Prostate gland (tissue), 2 donors: ENCODE results near the gene ARL8A. TPM values are rescaled to one million over a fixed set of nuclear protein-coding genes. Genes with fewer than 3 reads are reported as not detected.

ENCODE experiments used
- DNase-seq: peaks from one replicate; pipeline ENCODE4 v3.0.0-alpha.2; 2019; ENCODE audit warnings: low spot score
- H3K27ac ChIP-seq, 2 donors: fragments of 200-600 bp; sonication (generic); 2 replicates each; pipeline ENCODE4 v1.5.1; 2017 to 2019
- H3K27me3 ChIP-seq: fragments of 200-600 bp; sonication (generic); replicated peaks from 2 replicates; pipeline ENCODE4 v1.5.1; 2019; ENCODE audit not compliant: insufficient read depth
- H3K36me3 ChIP-seq, 2 donors: fragments of 200-600 bp; sonication (generic); 1 replicate in 1 of 2; 2 replicates in 1 of 2; pipeline versions ENCODE4 v1.5.1 to v1.8.1; 2017 to 2019
- H3K4me1 ChIP-seq: fragments of 200-600 bp; sonication (generic); replicated peaks from 2 replicates; pipeline ENCODE4 v1.5.1; 2019
- H3K4me3 ChIP-seq, 2 donors: fragments of 200-600 bp; sonication (generic); 2 replicates each; pipeline ENCODE4 v1.5.1; 2017 to 2019
- H3K9me3 ChIP-seq: fragments of 200-600 bp; sonication (generic); 2 replicates; pipeline ENCODE4 v1.5.1; 2017
- POLR2A ChIP-seq: fragments of 450-650 bp; IDR thresholded peaks from one replicate; pipeline ENCODE4 v1.6.1; 2016; ENCODE audit warnings: antibody characterized with exemption, mild to moderate bottlenecking
- POLR2AphosphoS5 ChIP-seq: sonication (generic); formaldehyde crosslinking; IDR thresholded peaks from one replicate; pipeline ENCODE4 v1.6.1; 2017; ENCODE audit warnings: antibody characterized with exemption
- WGBS: methylation state at CpG from one replicate; pipeline ENCODE4 v1.1.5; 2018; 5-methylcytosine and 5-hydroxymethylcytosine counted together
- intact Hi-C: fragments of 100-400 bp; cut with DNase I; formaldehyde crosslinking; loops from one replicate; pipeline ENCODE4 v1.14.2; 2022
- total RNA-seq, 2 donors: library from RNA; depleted of rRNA; stranded (reverse); fragments of >200 nt; gene quantifications; one replicate each; pipeline ENCODE4 v1.1.0, GENCODE V29; 2016
- TF ChIP-seq, protein P1 (sequence below), 4 experiments: fragments of 200-600 bp in 2 of 4; fragments of 450-650 bp in 2 of 4; sonication (generic) in 2 of 4; IDR thresholded peaks; 1 replicate in 3 of 4; 2 replicates in 1 of 4; pipeline ENCODE4 v1.5.1; 2016 to 2019; ENCODE audit warnings: antibody characterized with exemption in 4 of 4, mild to moderate bottlenecking in 2 of 4, moderate library complexity in 2 of 4

Gene ARL8A
- total RNA-seq, 2 donors from 2014 or later: 39.9 to 102 TPM

DNA sequence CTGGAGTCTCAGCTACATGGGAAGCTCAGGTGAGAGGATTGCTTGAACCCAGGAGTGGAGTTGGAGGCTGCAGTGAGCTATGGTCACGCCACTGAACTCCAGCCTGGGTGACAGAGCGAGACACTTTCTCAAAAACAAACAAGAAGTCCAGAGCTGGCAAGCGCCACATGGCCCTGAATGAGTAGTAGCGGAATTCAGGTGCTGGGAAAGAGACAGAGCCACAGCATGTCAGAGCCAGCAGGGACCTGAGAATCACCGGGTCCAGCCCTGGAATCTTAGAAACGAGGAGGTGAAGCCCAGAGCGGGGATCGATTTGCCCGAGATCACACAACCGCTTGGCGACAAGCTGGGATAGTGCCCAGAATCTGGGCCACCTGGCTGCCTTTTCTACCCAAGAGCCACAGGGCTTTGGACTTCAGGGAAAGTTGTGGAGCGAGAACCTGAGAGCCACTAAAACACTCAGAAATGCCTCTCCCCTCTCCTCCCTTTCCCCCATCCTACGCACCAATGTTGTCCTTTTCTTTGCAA is 9.8 kb downstream of the ARL8A start:
- H3K4me1 ChIP-seq: peaks cover 16% of the 10 kb centered on the region

DNA sequence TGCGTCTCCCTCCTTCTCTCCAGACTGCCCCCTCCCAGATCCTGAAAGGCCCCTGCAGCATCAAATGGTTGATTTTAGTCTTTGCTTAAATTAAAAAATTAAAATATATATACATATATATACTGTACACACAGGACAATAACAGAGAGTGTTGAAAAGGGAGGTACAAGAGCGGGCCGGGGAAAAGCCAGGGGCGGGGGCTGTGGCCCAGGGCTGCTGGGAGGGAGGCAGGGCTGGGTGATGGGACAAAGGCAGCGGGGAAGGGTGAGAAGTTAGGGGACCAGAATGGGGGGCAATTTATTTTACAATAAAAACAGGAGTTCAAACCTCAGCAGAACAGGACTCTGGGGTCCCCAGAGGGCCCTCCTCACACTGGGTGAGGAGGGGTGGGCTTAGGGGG is 10.5 kb downstream of the ARL8A start:
- TF ChIP-seq, protein P1, sequence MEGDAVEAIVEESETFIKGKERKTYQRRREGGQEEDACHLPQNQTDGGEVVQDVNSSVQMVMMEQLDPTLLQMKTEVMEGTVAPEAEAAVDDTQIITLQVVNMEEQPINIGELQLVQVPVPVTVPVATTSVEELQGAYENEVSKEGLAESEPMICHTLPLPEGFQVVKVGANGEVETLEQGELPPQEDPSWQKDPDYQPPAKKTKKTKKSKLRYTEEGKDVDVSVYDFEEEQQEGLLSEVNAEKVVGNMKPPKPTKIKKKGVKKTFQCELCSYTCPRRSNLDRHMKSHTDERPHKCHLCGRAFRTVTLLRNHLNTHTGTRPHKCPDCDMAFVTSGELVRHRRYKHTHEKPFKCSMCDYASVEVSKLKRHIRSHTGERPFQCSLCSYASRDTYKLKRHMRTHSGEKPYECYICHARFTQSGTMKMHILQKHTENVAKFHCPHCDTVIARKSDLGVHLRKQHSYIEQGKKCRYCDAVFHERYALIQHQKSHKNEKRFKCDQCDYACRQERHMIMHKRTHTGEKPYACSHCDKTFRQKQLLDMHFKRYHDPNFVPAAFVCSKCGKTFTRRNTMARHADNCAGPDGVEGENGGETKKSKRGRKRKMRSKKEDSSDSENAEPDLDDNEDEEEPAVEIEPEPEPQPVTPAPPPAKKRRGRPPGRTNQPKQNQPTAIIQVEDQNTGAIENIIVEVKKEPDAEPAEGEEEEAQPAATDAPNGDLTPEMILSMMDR (IDR thresholded peaks at IDR 0.05): no peak
- TF ChIP-seq POLR2A: no peak
- no peak for TF ChIP-seq POLR2AphosphoS5
- peak overlapping the region; percentile 78 to 83 for H3K27ac ChIP-seq
- intact Hi-C loops: loop anchor here (10.0 kb wide), 1 partner anchor 239 kb away; no protein-coding TSS in a partner anchor
- WGBS: 81% methylated on average over 5 of the region's 5 CpGs
- H3K9me3 ChIP-seq: no peaks in the 10 kb centered on the region
- H3K27me3 ChIP-seq: no peaks in the 10 kb centered on the region
- peaks cover 16% of the 10 kb centered on the region for H3K4me1 ChIP-seq
- H3K4me3 ChIP-seq: no peak overlapping the region
- no peaks in the 10 kb centered on the region for H3K36me3 ChIP-seq
- no peak for DNase-seq

More for the DNA sequence above, 9.8 kb downstream of the ARL8A start:
- H3K27ac ChIP-seq: peak overlapping the region; percentile 78 to 83
- no peaks in the 10 kb centered on the region for H3K27me3 ChIP-seq
- TF ChIP-seq POLR2AphosphoS5 (no peak), POLR2A (no peak)
- TF ChIP-seq, protein P1 (IDR thresholded peaks at IDR 0.05): no peak
- intact Hi-C loops: loop anchor here (1.0 to 10.0 kb wide), 2 partner anchors 125 to 240 kb away; no protein-coding TSS in a partner anchor
- 47% methylated on average over 13 of the region's 13 CpGs for WGBS
- H3K4me3 ChIP-seq: no peak overlapping the region
- DNase-seq: peak; percentile 24
- H3K9me3 ChIP-seq: no peaks in the 10 kb centered on the region
- no peaks in the 10 kb centered on the region for H3K36me3 ChIP-seq

DNA sequence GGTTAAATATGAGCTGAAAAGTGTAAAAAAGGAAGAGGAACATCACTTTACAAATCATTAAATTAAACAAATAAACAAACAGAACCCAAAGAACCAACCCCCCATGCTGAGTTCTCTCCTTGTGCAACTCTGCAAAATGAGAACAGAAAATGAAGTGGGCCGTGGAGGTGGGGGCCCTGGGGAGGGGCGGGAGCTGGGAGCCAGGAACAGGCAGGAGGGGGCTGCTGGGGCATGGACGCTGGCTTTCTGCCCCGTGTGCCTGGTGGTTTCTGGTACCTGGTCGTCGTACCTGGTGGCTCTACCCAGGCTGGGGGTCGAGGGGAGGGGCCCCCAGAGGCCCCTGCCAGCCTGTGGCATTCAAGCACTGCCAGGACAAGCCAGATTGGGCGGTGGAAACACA is 11.0 kb downstream of the ARL8A start:
- intact Hi-C loops: loop anchor here (10.0 kb wide), 1 partner anchor 239 kb away; no protein-coding TSS in a partner anchor
- TF ChIP-seq POLR2AphosphoS5: no peak
- TF ChIP-seq, protein P1 (IDR thresholded peaks at IDR 0.05): no peak
- TF ChIP-seq POLR2A: no peak
- H3K27me3 ChIP-seq: no peaks in the 10 kb centered on the region
- no peaks in the 10 kb centered on the region for H3K9me3 ChIP-seq
- no peak overlapping the region for H3K4me3 ChIP-seq
- H3K4me1 ChIP-seq: peaks cover 16% of the 10 kb centered on the region
- no peak for DNase-seq
- H3K36me3 ChIP-seq: no peaks in the 10 kb centered on the region
- WGBS: 23% methylated on average over 8 of the region's 8 CpGs
- H3K27ac ChIP-seq: peak overlapping the region; percentile 78 to 83

DNA sequence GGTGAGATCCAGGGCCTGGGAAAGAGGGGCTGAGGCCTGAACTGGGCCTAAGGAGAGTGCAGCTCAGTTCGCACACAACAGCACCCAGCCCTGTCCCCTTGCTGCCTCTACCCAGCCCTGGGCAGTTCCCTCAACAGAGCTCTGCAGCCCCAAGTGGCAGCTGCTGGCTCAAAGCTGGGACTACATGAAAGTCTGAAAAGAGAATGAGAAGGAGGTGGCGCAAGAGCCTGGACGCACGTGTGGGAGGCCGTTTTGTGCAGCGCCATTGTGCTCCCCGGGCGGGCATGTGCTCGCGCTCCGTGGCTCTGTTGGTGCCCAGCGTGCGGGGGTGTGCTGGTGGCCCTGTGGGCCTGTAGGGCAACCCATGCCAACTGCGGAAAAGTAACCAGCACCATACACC is 11.5 kb downstream of the ARL8A start:
- Histone ChIP-seq H3K36me3 (no peaks in the 10 kb centered on the region), H3K4me1 (peaks cover 16% of the 10 kb centered on the region), H3K4me3 (no peak overlapping the region), H3K9me3 (no peaks in the 10 kb centered on the region), H3K27me3 (no peaks in the 10 kb centered on the region), H3K27ac (peak overlapping the region; percentile 78 to 83)
- intact Hi-C loops: loop anchor here (10.0 kb wide), 1 partner anchor 238 kb away; no protein-coding TSS in a partner anchor
- peak; percentile 5 for TF ChIP-seq POLR2AphosphoS5
- TF ChIP-seq POLR2A: no peak
- TF ChIP-seq, protein P1 (IDR thresholded peaks at IDR 0.05): peak in 1 of 4 experiments; percentile 12
- peak; percentile 23 for DNase-seq
- whole genome bisulfite sequencing: 46% methylated on average over 14 of the region's 14 CpGs
